HCT116 (cell line): ENCODE measurements around the gene EFL1.

Experiments used
- ATF3 ChIP-seq: IDR thresholded peaks from 2 replicates; pipeline ENCODE4 v1.6.1; 2012
- CEBPB ChIP-seq: IDR thresholded peaks from 2 replicates; pipeline ENCODE4 v1.6.1; 2012; ENCODE audit warnings: low read depth
- CTCF ChIP-seq, 3 experiments: fragments of 200-600 bp in 1 of 3; sonication (generic) in 1 of 3; IDR thresholded peaks in 2 of 3; conservative IDR thresholded peaks in 1 of 3; 2 replicates each; pipeline ENCODE4 v1.5.1; 2012 to 2017; ENCODE audit warnings: low read depth in 2 of 3, low read length in 2 of 3, antibody characterized with exemption in 1 of 3, borderline replicate concordance in 1 of 3, control low read depth in 1 of 3, mild to moderate bottlenecking in 1 of 3, mixed read lengths in 1 of 3, mixed run types in 1 of 3, moderate library complexity in 1 of 3; ENCODE audit not compliant: insufficient read depth in 1 of 3
- EZH2 ChIP-seq: fragments of 200-600 bp; sonication (generic); IDR thresholded peaks from 2 replicates; pipeline ENCODE4 v1.6.1; 2017; ENCODE audit warnings: antibody characterized with exemption, mixed run types
- EZH2phosphoT487 ChIP-seq: fragments of 200-600 bp; IDR thresholded peaks from 2 replicates; pipeline ENCODE4 v1.6.1; 2018; ENCODE audit warnings: antibody characterized with exemption, borderline replicate concordance
- POLR2A ChIP-seq: IDR thresholded peaks from 2 replicates; pipeline ENCODE4 v1.7.0; 2011; ENCODE audit warnings: borderline replicate concordance; ENCODE audit not compliant: insufficient read depth, insufficient read length; ENCODE audit errors: extremely low read depth
- POLR2AphosphoS5 ChIP-seq: IDR thresholded peaks from 2 replicates; pipeline ENCODE4 v1.6.1; 2011; ENCODE audit warnings: mild to moderate bottlenecking, low read depth, low read length, moderate library complexity
- RAD21 ChIP-seq: IDR thresholded peaks from 2 replicates; pipeline ENCODE4 v1.6.1; 2012; ENCODE audit warnings: low read depth, mild to moderate bottlenecking
- REST ChIP-seq: IDR thresholded peaks from 2 replicates; pipeline ENCODE4 v1.6.1; 2012; ENCODE audit warnings: low read depth
- YY1 ChIP-seq: IDR thresholded peaks from 2 replicates; pipeline ENCODE4 v1.6.1; 2011; ENCODE audit warnings: low read length, low read depth, moderate library complexity, mild to moderate bottlenecking; ENCODE audit not compliant: insufficient replicate concordance; ENCODE audit errors: extremely low read depth
- ZBTB33 ChIP-seq: IDR thresholded peaks from 2 replicates; pipeline ENCODE4 v1.6.1; 2011; ENCODE audit warnings: mild to moderate bottlenecking, low read length, moderate library complexity; ENCODE audit not compliant: insufficient replicate concordance; ENCODE audit errors: extremely low read depth

- TF ChIP-seq ATF3 (no peak), YY1 (no peak), REST (no peak), CTCF (IDR thresholded peaks at IDR 0.05 in 2 of 3, conservative IDR thresholded peaks at IDR 0.05 in 1 of 3; ENCODE audit: borderline replicate concordance in 1 of 3, insufficient read depth in 1 of 3, low read depth in 2 of 3, low read length in 2 of 3) (no peak), EZH2 (no peak), RAD21 (no peak), POLR2AphosphoS5 (no peak), POLR2A (no peak), EZH2phosphoT487 (no peak), ZBTB33 (no peak), CEBPB (no peak)
These were observed 89.4 kb downstream of the EFL1 start for GRCh38 chr15:82173108-82173507.
